NOMO-1 treated with DMSO at 0.1 percent for 48 hours (cell line): Measurements from ENCODE around the gene TRAPPC12.

Experiments used
- DNase-seq: peaks from one replicate; lab custom pipeline; 2025; ENCODE audit not compliant: unreplicated experiment; lab: John Stamatoyannopoulos, UW

Gene TRAPPC12

GRCh38 chr2:3379647-3380534 lies at the start of gene TRAPPC12:
Gene TRAPPC12, plus strand, starts transcription at chr2:3379694. Its CDS starts 7,930 bp downstream, at chr2:3387624.
- DNase-seq = peak; percentile 81

- DNase-seq = no peak
These were observed 47.4 kb upstream of the TRAPPC12 start for GRCh38 chr2:3332133-3332532.

DNA sequence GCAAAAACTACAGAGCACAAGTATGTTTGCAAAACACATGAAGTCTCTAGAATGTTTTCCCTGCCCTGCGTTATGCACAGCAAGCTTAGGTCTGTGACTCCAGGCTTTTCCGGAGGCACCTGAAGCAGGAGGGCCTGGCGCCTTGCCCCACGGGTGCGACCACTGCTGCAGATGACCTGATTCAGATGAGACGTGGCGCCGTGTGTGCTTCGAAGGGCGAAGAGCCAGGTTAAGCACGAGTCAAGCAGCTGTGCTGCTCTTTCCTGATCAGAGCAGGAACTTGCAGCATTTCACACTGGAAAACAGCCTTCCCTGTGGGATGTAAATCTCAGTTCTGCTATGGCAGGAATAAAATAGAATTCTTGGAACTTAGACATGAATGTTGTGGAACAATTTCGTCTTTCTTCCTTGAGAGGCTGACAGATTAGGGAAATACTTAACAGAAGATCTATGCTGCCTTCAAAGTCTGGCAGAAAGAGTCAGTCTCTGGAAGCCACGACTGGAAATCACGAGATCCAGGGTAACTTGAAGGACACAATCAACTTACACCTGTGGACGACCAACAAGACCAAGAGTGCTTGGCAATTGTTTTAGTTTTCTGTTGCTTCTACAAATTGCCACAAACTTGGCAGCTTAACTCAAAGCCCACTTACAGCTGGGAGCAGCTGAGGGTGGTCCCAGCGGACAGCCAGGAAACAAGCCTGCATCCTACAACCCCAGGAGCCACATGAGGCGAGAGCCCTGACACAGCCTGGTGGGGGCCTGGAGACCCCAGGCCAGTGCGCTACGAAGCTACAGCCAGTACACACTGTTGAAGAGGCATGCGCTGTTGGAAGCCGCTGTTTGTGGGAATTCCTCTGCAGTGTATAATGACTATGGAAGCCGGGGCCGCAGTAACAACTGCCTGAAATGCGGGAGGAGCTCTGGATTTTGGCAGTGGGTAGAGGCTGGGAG lies 44.8 kb upstream of the TRAPPC12 start:
- DNase-seq = no peak

- DNase-seq = no peak
These were observed 42.6 kb upstream of the TRAPPC12 start for GRCh38 chr2:3336844-3337243.

DNA sequence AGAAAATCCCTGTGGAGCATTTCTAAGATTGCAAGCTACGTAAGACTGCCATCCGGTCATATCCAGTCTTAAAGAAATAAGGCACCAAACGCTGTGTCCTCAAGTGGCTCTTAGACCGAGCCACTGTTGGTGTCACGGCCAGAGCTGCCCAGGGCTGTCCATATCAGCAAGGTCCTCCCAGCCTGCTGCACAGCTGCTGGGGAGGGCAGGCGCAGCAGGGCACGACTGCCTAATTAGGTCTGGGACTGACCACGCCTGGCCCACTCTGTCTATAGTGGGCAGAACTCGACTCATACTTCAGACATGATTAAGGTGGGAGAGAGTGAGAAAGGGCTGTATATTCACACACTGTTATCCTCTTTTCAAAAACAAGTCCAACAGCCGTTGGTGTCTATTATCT lies 41.2 kb upstream of the TRAPPC12 start:
- DNase-seq = no peak

DNA sequence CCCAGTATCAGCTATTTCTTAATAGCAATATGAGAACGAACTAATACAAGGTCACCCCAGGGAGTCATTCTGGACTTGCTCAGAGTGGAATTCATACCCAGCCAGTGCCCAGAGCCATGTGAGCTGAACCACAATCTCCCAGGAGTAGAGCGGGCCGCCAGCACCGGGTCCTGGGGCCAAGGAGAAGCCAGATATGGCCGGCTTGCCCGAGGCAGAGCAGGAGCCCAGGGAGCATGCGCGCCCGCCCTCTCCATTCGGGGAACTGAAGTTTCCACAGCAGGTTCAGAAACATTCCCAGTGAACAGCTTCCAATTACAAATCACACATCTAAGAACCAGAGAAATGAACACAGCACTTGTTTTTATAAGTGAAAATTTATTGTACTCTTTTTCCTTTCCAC lies 39.4 kb upstream of the TRAPPC12 start:
- DNase-seq = no peak

- no peak for DNase-seq
These were observed 38.2 kb upstream of the TRAPPC12 start for GRCh38 chr2:3341336-3341735.

- no peak for DNase-seq
These were observed 37.2 kb upstream of the TRAPPC12 start for GRCh38 chr2:3342324-3342723.

DNA sequence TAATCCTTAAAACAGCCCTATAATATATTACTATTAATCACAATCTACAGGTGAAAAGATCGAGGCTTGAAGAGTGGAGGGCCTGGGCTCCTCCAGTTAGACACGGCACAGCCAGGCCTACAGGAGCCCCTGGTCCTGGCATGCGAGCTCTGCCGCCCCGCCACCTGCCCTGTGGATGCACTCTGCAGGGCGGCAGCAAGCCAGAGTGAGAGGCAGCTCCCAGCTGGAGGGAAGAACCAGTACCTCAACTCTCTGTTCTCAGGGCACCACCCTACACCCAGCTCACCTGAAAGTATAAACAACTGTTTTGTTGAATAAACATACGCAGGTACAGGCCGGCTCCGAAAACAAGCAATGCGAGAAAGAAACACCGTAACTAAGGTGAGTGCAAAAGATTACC lies 36.5 kb upstream of the TRAPPC12 start:
- DNase-seq = no peak

DNA sequence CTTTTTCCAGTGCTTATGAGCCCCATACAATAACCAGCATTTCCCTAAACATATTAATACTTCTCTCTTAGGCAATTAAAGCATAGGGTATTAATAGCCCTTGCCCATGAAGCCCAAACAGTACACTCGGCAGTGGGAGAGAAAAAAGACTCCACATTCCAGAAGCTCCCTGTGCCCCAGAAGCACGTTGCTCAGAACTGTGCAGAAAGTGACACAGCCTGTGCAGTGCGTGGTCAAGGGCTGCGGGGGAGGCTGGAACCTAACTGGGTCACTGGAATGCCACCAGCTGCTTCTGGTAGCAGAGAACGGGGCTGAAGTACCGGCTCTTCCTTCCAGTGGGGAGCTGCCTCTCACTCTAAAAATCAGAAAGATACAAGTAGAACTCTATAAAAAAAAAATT lies 34.6 kb upstream of the TRAPPC12 start:
- DNase-seq = no peak

DNA sequence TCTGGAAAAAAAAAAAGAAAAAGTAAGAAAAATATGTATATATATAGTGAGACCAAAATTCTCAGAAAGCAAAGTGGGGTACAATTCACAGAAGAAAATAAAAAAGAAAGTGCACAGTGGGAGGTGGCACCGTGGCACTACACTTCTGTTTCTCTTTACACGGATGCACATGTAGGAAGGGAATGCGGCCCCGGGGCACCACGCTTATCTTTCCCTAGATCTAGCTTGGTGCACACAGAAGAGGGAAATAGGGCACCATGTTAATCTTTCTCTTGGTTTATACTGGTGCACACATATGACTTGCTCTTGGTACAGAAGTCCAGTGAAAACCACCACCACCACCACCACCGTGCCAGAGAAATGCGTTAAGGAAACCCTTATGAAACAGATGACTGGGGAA lies 33.9 kb upstream of the TRAPPC12 start:
- DNase-seq = no peak

GRCh38 chr2:3348767-3349166 lies 30.7 kb upstream of the TRAPPC12 start:
- DNase-seq = no peak

- DNase-seq = no peak
These were observed 30.2 kb upstream of the TRAPPC12 start for GRCh38 chr2:3349211-3349693.

GRCh38 chr2:3354986-3355385 lies 24.5 kb upstream of the TRAPPC12 start:
- no peak for DNase-seq

DNA sequence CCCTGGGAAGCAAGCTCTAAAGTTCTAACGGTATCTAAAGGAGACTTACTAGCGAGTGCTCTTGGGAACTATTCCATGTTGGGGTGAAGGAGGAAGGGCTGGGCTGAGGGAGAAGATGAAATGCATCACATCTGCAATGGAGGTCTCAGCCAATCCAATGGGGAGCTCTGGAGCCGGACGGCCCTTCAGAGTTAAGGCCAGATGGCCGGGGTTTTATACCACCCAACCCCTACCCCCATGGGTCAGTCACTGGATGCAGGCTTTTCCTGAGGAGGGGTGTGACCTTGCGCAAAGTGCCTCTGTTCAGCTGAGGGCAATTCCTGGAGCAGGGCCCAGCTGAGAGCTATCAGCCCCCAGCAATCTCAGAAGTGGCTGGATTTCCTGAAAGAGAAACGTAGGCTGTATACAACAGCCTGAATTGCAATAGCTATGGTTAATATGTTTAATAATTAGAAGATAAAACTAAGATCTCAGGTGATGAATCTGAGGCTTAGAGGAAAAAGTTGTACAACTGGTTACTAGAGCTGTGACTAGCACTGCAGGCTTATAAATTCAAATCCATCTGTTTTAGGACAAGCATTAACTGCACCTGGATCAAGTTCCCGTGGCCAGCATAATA lies 23.4 kb upstream of the TRAPPC12 start:
- no peak for DNase-seq

DNA sequence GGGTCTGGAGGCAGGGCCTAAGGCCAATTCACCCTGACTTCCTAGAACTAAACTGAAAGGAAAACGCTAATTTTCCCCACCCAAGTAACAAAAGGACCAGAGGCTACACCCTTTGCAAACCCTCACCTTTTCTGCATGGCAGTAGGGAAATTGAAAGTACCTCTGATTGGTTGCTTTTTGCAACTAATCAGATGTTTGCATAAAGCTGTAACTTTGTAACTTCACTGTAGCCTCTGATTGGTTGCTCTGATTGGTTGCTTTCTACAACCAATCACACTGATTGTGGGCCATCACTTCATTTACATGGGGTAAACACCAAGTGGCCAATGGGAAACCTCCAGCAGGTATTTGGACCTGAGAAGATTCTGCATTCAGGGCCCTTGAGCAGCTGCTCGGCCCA lies 22.7 kb upstream of the TRAPPC12 start:
- no peak for DNase-seq

GRCh38 chr2:3357446-3357845 lies 22.0 kb upstream of the TRAPPC12 start:
- peak; percentile 78 for DNase-seq

DNA sequence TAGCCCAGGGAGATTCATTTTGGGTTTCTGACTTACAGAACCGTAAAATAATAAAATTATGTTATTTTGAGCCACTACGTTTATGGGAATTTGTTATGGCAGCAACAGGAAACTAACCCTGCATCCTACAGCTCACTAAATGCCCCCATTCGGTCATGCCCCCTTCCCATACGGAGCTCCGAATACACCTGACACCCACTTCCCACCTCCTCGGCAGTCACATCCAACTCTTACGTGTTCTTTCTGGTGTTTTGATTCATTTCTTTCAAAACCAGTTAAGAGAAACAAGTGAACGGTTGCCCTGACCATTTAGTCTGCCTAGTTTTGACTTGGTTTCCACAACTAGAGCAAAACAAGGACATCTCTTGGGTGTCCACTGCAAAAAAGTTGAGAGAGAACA lies 21.6 kb upstream of the TRAPPC12 start:
- no peak for DNase-seq

- no peak for DNase-seq
These were observed 17.7 kb upstream of the TRAPPC12 start for GRCh38 chr2:3361518-3362389.

DNA sequence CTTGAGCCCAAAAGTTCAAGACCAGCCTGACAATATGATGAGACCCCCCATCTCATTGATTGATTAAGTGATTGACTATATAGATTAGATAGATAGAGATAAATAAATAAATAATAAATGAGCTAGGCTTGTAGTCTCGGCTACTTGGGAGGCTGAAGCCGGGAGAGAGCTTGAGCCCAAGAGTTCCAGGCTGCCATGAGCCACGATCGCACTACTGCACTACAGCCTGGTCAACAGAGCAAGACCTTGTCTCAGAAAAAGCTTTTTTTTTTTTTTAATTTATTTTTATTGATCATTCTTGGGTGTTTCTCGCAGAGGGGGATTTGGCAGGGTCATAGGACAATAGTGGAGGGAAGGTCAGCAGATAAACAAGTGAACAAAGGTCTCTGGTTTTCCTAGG lies 14.3 kb upstream of the TRAPPC12 start:
- no peak for DNase-seq
